Lower lobe of right lung (tissue), 2 donors: ENCODE measurements around the gene CHIC2. TPM values are rescaled to one million over a fixed set of nuclear protein-coding genes. Genes with fewer than 3 reads are reported as not detected.

Experiments
- ATAC-seq, 2 donors: fragments of 200-7000 bp; cut with Tn5 transposase; one replicate each; pipeline ENCODE4 v1.9.1; 2020 to 2022; ENCODE audit warnings: mild to moderate bottlenecking in 2 of 2, moderate library complexity in 2 of 2
- DNase-seq: peaks from one replicate; pipeline ENCODE4 v3.0.0-alpha.2; 2020
- H3K27ac ChIP-seq: fragments of 200-600 bp; one replicate; pipeline ENCODE4 v1.8.0; 2022
- H3K27me3 ChIP-seq: fragments of 200-600 bp; one replicate; pipeline ENCODE4 v1.8.0; 2022; ENCODE audit warnings: low read depth
- H3K36me3 ChIP-seq: fragments of 200-600 bp; one replicate; pipeline ENCODE4 v1.8.0; 2022; ENCODE audit warnings: mild to moderate bottlenecking
- H3K4me1 ChIP-seq: fragments of 200-600 bp; one replicate; pipeline ENCODE4 v1.8.0; 2022
- H3K4me3 ChIP-seq: fragments of 200-600 bp; one replicate; pipeline ENCODE4 v1.8.0; 2022; ENCODE audit warnings: mild to moderate bottlenecking
- H3K9me3 ChIP-seq: fragments of 200-600 bp; one replicate; pipeline ENCODE4 v1.8.0; 2022
- intact Hi-C: fragments of 100-400 bp; cut with DNase I; formaldehyde crosslinking; loops from one replicate; pipeline ENCODE4 v1.11.0; 2022
- total RNA-seq: library from RNA; stranded (reverse); fragmentation: NEBNext Ultra II Directional; extraction: Animal tissue kit (Norgen Biotek cat#: 25700); gene quantifications from one replicate; pipeline ENCODE4 v1.2.1, GENCODE V29; 2021
- TF ChIP-seq, protein P1 (sequence below): fragments of 200-600 bp; IDR thresholded peaks from one replicate; pipeline ENCODE4 v1.8.0; 2022; ENCODE audit warnings: antibody characterized with exemption, mild to moderate bottlenecking
- donor health status: DM: no; HTN: yes; CAD: no; lungs with severe emphysema.

CHIC2 gene
- total RNA-seq, 1 donor from 2014 or later: 30.1 TPM

DNA sequence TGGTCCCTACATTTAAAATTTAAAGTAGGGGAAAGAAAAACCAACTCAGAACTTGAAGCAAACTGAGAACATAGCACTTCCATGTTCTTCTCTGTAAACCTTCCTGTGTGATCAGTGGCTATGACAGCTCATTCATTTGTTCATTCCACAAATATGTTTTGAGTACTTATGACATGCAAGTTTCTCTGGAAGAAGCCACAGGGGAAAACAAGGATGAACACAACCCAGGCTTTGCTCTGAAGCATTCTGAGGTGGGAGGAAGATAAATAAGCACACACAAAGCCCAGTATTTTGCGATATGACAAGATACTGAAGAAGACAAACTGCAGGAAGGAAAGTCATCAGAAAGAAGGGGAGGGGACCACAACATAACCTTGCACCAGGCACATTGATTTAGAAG, 96.4 kb downstream of the CHIC2 start:
- ATAC-seq (no peak), DNase-seq (no peak)
- H3K4me1 ChIP-seq: no peaks in the 10 kb centered on the region
- H3K27ac ChIP-seq: no peak overlapping the region
- H3K4me3 ChIP-seq: no peak overlapping the region
- H3K36me3 ChIP-seq: no peaks in the 10 kb centered on the region
- intact Hi-C loops: no loop called here
- no peaks in the 10 kb centered on the region for H3K27me3 ChIP-seq
- TF ChIP-seq, protein P1, sequence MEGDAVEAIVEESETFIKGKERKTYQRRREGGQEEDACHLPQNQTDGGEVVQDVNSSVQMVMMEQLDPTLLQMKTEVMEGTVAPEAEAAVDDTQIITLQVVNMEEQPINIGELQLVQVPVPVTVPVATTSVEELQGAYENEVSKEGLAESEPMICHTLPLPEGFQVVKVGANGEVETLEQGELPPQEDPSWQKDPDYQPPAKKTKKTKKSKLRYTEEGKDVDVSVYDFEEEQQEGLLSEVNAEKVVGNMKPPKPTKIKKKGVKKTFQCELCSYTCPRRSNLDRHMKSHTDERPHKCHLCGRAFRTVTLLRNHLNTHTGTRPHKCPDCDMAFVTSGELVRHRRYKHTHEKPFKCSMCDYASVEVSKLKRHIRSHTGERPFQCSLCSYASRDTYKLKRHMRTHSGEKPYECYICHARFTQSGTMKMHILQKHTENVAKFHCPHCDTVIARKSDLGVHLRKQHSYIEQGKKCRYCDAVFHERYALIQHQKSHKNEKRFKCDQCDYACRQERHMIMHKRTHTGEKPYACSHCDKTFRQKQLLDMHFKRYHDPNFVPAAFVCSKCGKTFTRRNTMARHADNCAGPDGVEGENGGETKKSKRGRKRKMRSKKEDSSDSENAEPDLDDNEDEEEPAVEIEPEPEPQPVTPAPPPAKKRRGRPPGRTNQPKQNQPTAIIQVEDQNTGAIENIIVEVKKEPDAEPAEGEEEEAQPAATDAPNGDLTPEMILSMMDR: no peak
- H3K9me3 ChIP-seq: no peaks in the 10 kb centered on the region

DNA sequence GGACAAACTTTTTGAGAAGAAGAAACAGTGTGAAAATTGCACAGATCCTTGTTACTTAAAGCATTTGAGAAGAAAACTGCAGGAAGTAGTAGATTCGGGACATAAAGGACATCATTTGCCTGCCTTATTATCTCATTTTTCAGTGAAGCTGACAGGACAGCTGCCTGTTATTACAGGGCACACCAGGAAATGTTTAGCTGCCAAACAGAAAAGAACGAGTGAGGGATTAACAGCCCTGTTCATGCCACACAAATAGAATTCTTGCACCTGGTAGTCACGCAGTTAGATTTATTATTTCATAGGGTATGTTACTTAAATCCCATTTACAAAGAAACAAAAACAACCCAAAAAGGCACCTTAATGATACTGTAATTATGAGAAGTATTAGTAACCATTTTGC, 100.6 kb downstream of the CHIC2 start:
- ATAC-seq (no peak), DNase-seq (no peak)
- Histone ChIP-seq H3K27me3 (no peaks in the 10 kb centered on the region), H3K4me3 (no peak overlapping the region), H3K27ac (no peak overlapping the region), H3K9me3 (no peaks in the 10 kb centered on the region), H3K4me1 (no peaks in the 10 kb centered on the region), H3K36me3 (no peaks in the 10 kb centered on the region)
- intact Hi-C loops: no loop called here
- TF ChIP-seq, protein P1: no peak

DNA sequence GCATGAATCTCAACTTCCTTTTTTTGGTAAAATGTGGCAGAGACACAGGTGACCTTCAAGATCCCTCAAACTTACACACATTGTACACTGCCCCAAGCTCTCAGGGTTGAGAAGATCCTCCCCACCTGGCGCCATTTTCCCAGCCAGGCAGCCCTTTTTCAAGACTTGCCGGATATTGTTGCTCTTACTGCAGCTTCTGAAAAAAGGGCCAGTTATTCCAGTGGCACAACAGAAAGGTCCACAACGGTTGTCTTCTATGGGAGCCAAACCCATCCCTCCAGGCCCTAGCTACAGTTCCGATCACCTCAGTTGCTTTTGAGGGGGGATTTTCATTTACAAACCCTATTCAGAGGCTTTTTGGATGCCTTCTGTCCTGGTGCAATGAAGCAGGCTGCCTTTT, 101.1 kb downstream of the CHIC2 start:
- Histone ChIP-seq H3K4me1 (no peaks in the 10 kb centered on the region), H3K9me3 (no peaks in the 10 kb centered on the region), H3K27ac (no peak overlapping the region), H3K27me3 (no peaks in the 10 kb centered on the region), H3K4me3 (no peak overlapping the region), H3K36me3 (no peaks in the 10 kb centered on the region)
- intact Hi-C loops: no loop called here
- DNase-seq (no peak), ATAC-seq (no peak)
- TF ChIP-seq, protein P1: no peak

DNA sequence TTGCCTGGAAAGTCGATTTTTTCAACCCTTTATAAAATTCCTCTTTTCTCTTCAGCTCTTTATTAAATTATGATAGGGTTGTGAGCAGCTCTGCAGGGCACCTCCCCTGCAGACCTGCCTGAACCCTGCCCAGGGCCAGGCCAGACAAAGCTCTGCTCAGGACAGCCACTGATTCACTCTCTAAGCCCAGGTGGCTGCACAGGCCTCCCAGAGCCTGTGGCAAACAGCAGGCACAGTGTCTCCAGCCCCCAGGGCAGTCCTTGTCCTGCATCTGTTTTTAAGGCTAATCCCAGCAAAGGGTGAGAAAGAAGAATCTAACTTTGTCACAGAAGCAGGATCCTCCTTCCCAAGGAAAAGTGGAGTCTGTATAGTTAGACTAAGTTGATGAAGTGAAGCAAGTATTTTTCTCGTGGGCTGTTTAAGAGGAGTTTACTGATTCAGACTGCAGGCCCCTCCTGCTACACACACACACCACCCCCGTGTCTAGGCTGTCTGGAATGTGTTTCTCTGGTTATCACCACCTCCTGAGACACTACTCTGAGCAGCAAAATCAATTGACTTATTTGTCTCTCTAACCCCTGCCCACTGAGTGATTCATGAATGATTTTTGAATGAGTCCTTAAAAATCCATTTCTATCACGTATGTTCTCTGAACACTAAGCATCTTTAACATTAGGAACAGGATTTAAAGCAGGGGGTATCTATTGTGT, 101.7 kb downstream of the CHIC2 start:
- ATAC-seq (peak in 1 of 2 donors; percentile 37), DNase-seq (no peak)
- no peak overlapping the region for H3K4me3 ChIP-seq
- intact Hi-C loops: no loop called here
- H3K9me3 ChIP-seq: no peaks in the 10 kb centered on the region
- H3K27me3 ChIP-seq: no peaks in the 10 kb centered on the region
- H3K27ac ChIP-seq: no peak overlapping the region
- no peaks in the 10 kb centered on the region for H3K4me1 ChIP-seq
- TF ChIP-seq, protein P1: no peak
- H3K36me3 ChIP-seq: no peaks in the 10 kb centered on the region

- intact Hi-C loops: no loop called here
- no peaks in the 10 kb centered on the region for H3K4me1 ChIP-seq
- ATAC-seq (no peak), DNase-seq (no peak)
- TF ChIP-seq, protein P1: no peak
- no peaks in the 10 kb centered on the region for H3K27me3 ChIP-seq
- H3K4me3 ChIP-seq: no peak overlapping the region
- H3K36me3 ChIP-seq: no peaks in the 10 kb centered on the region
- H3K9me3 ChIP-seq: no peaks in the 10 kb centered on the region
- no peak overlapping the region for H3K27ac ChIP-seq
Observed at GRCh38 chr4:53961351-53961750, 103.1 kb downstream of the CHIC2 start.
